HepG2 (cell line): ENCODE results near the gene HDHD3. TPM values are rescaled to one million over a fixed set of nuclear protein-coding genes. Genes with fewer than 3 reads are reported as not detected.

Source experiments
- ARNT ChIP-seq: fragments of 450-650 bp; IDR thresholded peaks from 2 replicates; pipeline ENCODE4 v1.6.1; 2017
- FOXK1 ChIP-seq: sonication (generic); formaldehyde crosslinking; IDR thresholded peaks from 2 replicates; pipeline ENCODE4 v1.4.0; 2020; ENCODE audit warnings: low read depth, missing genetic modification reagents, borderline replicate concordance
- GATAD2A ChIP-seq: IDR thresholded peaks from 2 replicates; pipeline ENCODE4 v1.6.1; 2016
- HES4 ChIP-seq: sonication (generic); formaldehyde crosslinking; IDR thresholded peaks from 2 replicates; pipeline ENCODE4 v1.9.0; 2021; ENCODE audit warnings: mild to moderate bottlenecking, missing genetic modification reagents, borderline replicate concordance
- HNRNPL ChIP-seq: fragments of 200-400 bp; formaldehyde crosslinking; IDR thresholded peaks from 2 replicates; pipeline ENCODE4 v1.6.1; 2017; ENCODE audit warnings: mild to moderate bottlenecking, low read depth, low read length
- HOXA5 ChIP-seq: sonication (generic); formaldehyde crosslinking; IDR thresholded peaks from 2 replicates; pipeline ENCODE4 v1.4.0; 2020; ENCODE audit warnings: missing genetic modification reagents
- KLF6 ChIP-seq: IDR thresholded peaks from 2 replicates; pipeline ENCODE4 v1.8.0; 2016; ENCODE audit warnings: missing biosample characterization, missing genetic modification reagents
- MEIS2 ChIP-seq: sonication (generic); formaldehyde crosslinking; IDR thresholded peaks from 2 replicates; pipeline ENCODE4 v1.9.0; 2021; ENCODE audit warnings: mild to moderate bottlenecking, missing genetic modification reagents
- MXI1 ChIP-seq: IDR thresholded peaks from 3 replicates; pipeline ENCODE4 v1.6.1; 2012; ENCODE audit warnings: low read depth, low read length, inconsistent platforms, borderline replicate concordance
- ONECUT2 ChIP-seq: sonication (generic); formaldehyde crosslinking; IDR thresholded peaks from 2 replicates; pipeline ENCODE4 v1.4.0; 2020; ENCODE audit warnings: missing genetic modification reagents
- PCBP1 ChIP-seq: fragments of 200-400 bp; formaldehyde crosslinking; IDR thresholded peaks from 2 replicates; pipeline ENCODE4 v1.6.1; 2017; ENCODE audit warnings: mild to moderate bottlenecking, low read depth, low read length, borderline replicate concordance
- POLR2G ChIP-seq: fragments of 200-400 bp; formaldehyde crosslinking; IDR thresholded peaks from 2 replicates; pipeline ENCODE4 v1.6.1; 2018; ENCODE audit warnings: mild to moderate bottlenecking, low read depth, low read length, moderate library complexity
- RFXAP ChIP-seq: sonication (generic); formaldehyde crosslinking; IDR thresholded peaks from 2 replicates; pipeline ENCODE4 v1.4.0; 2020; ENCODE audit warnings: missing genetic modification reagents, borderline replicate concordance
- SNRNP70 ChIP-seq: fragments of 200-400 bp; formaldehyde crosslinking; IDR thresholded peaks from 2 replicates; pipeline ENCODE4 v1.6.1; 2017; ENCODE audit warnings: mild to moderate bottlenecking, low read depth, low read length, moderate library complexity
- SP2 ChIP-seq: sonication (generic); formaldehyde crosslinking; IDR thresholded peaks from 2 replicates; pipeline ENCODE4 v1.5.1; 2020; ENCODE audit warnings: mild to moderate bottlenecking, missing genetic modification reagents
- TGIF2 ChIP-seq: IDR thresholded peaks from 2 replicates; pipeline ENCODE4 v1.6.1; 2016; ENCODE audit warnings: control low read depth, missing compliant biosample characterization
- TOPORS ChIP-seq: sonication (generic); formaldehyde crosslinking; IDR thresholded peaks from 2 replicates; pipeline ENCODE4 v1.8.0; 2023; ENCODE audit warnings: mild to moderate bottlenecking, missing genetic modification reagents
- ZNF44 ChIP-seq: sonication (generic); formaldehyde crosslinking; IDR thresholded peaks from 2 replicates; pipeline ENCODE4 v1.5.1; 2020; ENCODE audit warnings: mild to moderate bottlenecking, missing genetic modification reagents
- ZNF563 ChIP-seq: sonication (generic); formaldehyde crosslinking; IDR thresholded peaks from 2 replicates; pipeline ENCODE4 v1.8.0; 2022; ENCODE audit warnings: mild to moderate bottlenecking, moderate library complexity, missing genetic modification reagents
- ZNF672 ChIP-seq: sonication (generic); formaldehyde crosslinking; IDR thresholded peaks from 2 replicates; pipeline ENCODE4 v1.8.1; 2022; ENCODE audit warnings: missing genetic modification reagents
- ZNF775 ChIP-seq: sonication (generic); formaldehyde crosslinking; IDR thresholded peaks from 2 replicates; pipeline ENCODE4 v1.4.0; 2020; ENCODE audit warnings: missing genetic modification reagents, mild to moderate bottlenecking, moderate library complexity, borderline replicate concordance
- ZNF780A ChIP-seq: sonication (generic); formaldehyde crosslinking; IDR thresholded peaks from 2 replicates; pipeline ENCODE4 v1.8.0; 2022; ENCODE audit warnings: mild to moderate bottlenecking, missing genetic modification reagents, moderate library complexity
- ZSCAN22 ChIP-seq: sonication (generic); formaldehyde crosslinking; IDR thresholded peaks from 2 replicates; pipeline ENCODE4 v1.4.0; 2020; ENCODE audit warnings: mild to moderate bottlenecking, missing genetic modification reagents
- polyA plus RNA-seq, 8 experiments: library from polyadenylated mRNA; depleted of rRNA in 3 of 8; stranded (reverse) in 7 of 8; unstranded in 1 of 8; fragments of >200 nt; fragmentation: Illumina TruSeq in 4 of 8; extraction: Trizol in 4 of 8; gene quantifications; 2 replicates each; pipeline versions ENCODE4 v1.2.1 to v1.2.3, GENCODE V29; 2011 to 2016; ENCODE audit warnings: low read depth in 4 of 8, missing spikeins in 1 of 8, mixed read lengths in 1 of 8; ENCODE audit not compliant: insufficient read depth in 1 of 8
- total RNA-seq, 5 experiments: library from RNA; depleted of rRNA; stranded (reverse); fragments of >200 nt; fragmentation: Illumina TruSeq; extraction: Trizol; gene quantifications; 2 replicates each; pipeline ENCODE4 v1.2.3, GENCODE V29; 2016; ENCODE audit warnings: low read depth in 1 of 5
- TF ChIP-seq, protein P1 (sequence below): sonication (generic); formaldehyde crosslinking; conservative IDR thresholded peaks from 2 replicates; pipeline ENCODE4 v1.4.0; 2020; ENCODE audit warnings: missing genetic modification reagents
- TF ChIP-seq, protein P2 (sequence below): sonication (generic); formaldehyde crosslinking; IDR thresholded peaks from 2 replicates; pipeline ENCODE4 v1.5.0; 2020; ENCODE audit warnings: missing genetic modification reagents, mild to moderate bottlenecking, borderline replicate concordance
- TF ChIP-seq, protein P3 (sequence below): sonication (generic); formaldehyde crosslinking; IDR thresholded peaks from 2 replicates; pipeline ENCODE4 v1.5.0; 2020; ENCODE audit warnings: missing genetic modification reagents
- TF ChIP-seq, protein P4 (sequence below): fragments of 450-650 bp; IDR thresholded peaks from 2 replicates; pipeline ENCODE4 v1.6.1; 2016

Gene HDHD3
- total and polyA plus RNA-seq, 2 of the 13 experiments (the other 11 are each of a cell fraction or from before 2014, with no cell fraction given) = 23.1 to 38.5 TPM

DNA sequence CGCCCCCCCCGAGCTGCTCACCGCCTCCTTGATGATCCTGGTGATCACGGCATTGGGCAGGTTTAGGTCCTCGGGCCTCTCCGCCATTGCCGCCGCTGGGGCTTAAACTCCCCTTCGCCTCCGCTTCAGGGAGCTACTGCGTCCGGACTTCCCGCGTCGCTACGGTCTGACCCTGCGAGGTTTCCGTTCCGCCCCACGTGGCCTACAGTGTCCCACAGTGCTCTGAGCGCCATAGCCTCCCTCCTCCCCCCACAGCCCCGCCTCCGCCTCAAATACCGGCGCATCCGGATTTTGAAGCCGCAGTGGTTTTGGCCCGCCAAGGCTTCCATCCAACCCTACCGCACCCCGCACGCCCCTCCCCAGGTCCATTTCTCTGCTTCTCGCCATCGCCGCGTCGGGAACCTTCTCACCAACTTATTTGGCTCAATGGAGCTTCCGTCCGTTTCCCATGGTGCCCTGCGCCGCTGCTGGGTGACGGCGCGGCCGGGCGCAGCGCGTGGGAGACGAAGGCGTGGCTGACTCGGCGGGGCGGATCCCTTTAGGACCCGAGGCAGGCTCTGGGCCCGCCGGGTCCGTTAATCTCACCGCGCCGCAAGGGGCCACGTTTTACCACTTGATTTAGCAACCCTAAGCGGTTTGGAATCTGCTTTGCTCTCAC, 33.5 kb upstream of the HDHD3 start, which contains the start of the genes C9orf43 and POLE3 (continued):
- TF ChIP-seq GATAD2A (CRISPR knock-in tag) = peak; percentile 75; the same call in 1 of the 2 replicates
- peak; percentile 21; the same call in 1 of the 2 replicates for TF ChIP-seq ONECUT2 (CRISPR knock-in tag)
- TF ChIP-seq ZSCAN22 (CRISPR knock-in tag) = no peak
- TF ChIP-seq MXI1 = peak; percentile 94; the same call in 2 of the 3 replicates
- peak; percentile 78; the same call in 1 of the 2 replicates for TF ChIP-seq PCBP1
- TF ChIP-seq ZNF780A (CRISPR knock-in tag) = peak; percentile 55
- TF ChIP-seq KLF6 (CRISPR knock-in tag) = peak; percentile 94
- TF ChIP-seq TGIF2 (CRISPR knock-in tag) = peak; percentile 73
- peak; percentile 63 for TF ChIP-seq FOXK1 (CRISPR knock-in tag)
- no peak for TF ChIP-seq SNRNP70
- TF ChIP-seq ZNF44 (CRISPR knock-in tag) = no peak
- TF ChIP-seq POLR2G = peak; percentile 93
- peak; percentile 68; the same call in 1 of the 2 replicates for TF ChIP-seq ZNF775
- TF ChIP-seq, protein P1, sequence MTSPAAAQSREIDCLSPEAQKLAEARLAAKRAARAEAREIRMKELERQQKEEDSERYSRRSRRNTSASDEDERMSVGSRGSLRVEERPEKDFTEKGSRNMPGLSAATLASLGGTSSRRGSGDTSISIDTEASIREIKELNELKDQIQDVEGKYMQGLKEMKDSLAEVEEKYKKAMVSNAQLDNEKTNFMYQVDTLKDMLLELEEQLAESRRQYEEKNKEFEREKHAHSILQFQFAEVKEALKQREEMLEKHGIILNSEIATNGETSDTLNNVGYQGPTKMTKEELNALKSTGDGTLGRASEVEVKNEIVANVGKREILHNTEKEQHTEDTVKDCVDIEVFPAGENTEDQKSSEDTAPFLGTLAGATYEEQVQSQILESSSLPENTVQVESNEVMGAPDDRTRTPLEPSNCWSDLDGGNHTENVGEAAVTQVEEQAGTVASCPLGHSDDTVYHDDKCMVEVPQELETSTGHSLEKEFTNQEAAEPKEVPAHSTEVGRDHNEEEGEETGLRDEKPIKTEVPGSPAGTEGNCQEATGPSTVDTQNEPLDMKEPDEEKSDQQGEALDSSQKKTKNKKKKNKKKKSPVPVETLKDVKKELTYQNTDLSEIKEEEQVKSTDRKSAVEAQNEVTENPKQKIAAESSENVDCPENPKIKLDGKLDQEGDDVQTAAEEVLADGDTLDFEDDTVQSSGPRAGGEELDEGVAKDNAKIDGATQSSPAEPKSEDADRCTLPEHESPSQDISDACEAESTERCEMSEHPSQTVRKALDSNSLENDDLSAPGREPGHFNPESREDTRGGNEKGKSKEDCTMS = no peak
- peak; percentile 69 for TF ChIP-seq RFXAP (CRISPR knock-in tag)
- no peak; the same call in 1 of the 2 replicates for TF ChIP-seq ZNF563 (CRISPR knock-in tag)
- TF ChIP-seq SP2 (CRISPR knock-in tag) = peak; percentile 59
- TF ChIP-seq, protein P2, sequence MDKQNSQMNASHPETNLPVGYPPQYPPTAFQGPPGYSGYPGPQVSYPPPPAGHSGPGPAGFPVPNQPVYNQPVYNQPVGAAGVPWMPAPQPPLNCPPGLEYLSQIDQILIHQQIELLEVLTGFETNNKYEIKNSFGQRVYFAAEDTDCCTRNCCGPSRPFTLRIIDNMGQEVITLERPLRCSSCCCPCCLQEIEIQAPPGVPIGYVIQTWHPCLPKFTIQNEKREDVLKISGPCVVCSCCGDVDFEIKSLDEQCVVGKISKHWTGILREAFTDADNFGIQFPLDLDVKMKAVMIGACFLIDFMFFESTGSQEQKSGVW = no peak
- TF ChIP-seq ARNT = no peak
- TF ChIP-seq MEIS2 (CRISPR knock-in tag) = peak; percentile 73
- peak; percentile 75 for TF ChIP-seq HOXA5
- TF ChIP-seq, protein P3, sequence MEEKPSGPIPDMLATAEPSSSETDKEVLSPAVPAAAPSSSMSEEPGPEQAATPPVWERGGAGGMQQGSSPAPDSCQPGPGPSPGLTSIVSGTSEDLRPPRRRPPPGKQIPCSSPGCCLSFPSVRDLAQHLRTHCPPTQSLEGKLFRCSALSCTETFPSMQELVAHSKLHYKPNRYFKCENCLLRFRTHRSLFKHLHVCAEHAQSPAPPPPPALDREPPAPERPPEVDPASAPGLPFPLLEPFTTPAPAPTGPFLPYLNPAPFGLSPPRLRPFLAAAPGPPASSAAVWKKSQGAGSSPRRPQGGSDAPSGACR = peak; percentile 92
- TF ChIP-seq, protein P4, sequence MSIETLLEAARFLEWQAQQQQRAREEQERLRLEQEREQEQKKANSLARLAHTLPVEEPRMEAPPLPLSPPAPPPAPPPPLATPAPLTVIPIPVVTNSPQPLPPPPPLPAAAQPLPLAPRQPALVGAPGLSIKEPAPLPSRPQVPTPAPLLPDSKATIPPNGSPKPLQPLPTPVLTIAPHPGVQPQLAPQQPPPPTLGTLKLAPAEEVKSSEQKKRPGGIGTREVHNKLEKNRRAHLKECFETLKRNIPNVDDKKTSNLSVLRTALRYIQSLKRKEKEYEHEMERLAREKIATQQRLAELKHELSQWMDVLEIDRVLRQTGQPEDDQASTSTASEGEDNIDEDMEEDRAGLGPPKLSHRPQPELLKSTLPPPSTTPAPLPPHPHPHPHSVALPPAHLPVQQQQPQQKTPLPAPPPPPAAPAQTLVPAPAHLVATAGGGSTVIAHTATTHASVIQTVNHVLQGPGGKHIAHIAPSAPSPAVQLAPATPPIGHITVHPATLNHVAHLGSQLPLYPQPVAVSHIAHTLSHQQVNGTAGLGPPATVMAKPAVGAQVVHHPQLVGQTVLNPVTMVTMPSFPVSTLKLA = peak; percentile 80
- no peak for TF ChIP-seq ZNF672 (CRISPR knock-in tag)
- peak; percentile 50; the same call in 1 of the 2 replicates for TF ChIP-seq HES4 (CRISPR knock-in tag)
- TF ChIP-seq HNRNPL = no peak
- TF ChIP-seq TOPORS (CRISPR knock-in tag) = peak; percentile 69; the same call in 1 of the 2 replicates
